DND-41 (cell line): Measurements from ENCODE around the gene UGT1A8.

ENCODE experiments used
- ATAC-seq: fragments of 200-7000 bp; cut with Tn5 transposase; 3 replicates; pipeline ENCODE4 v1.9.1; 2021; ENCODE audit warnings: low read depth; ENCODE audit not compliant: insufficient read depth
- DNase-seq: peaks from one replicate; pipeline ENCODE4 v3.0.0-alpha.2; 2020
- H2AFZ ChIP-seq: 2 replicates; pipeline ENCODE4 v1.6.0; 2012; ENCODE audit warnings: low read depth, low read length
- H3K27ac ChIP-seq: 2 replicates; pipeline ENCODE4 v1.5.1; 2012; ENCODE audit warnings: low read length, inconsistent platforms
- H3K27me3 ChIP-seq: fragments of 200-600 bp; sonication (generic); 2 replicates; pipeline ENCODE4 v1.6.0; 2012; ENCODE audit warnings: low read length, mild to moderate bottlenecking, inconsistent platforms; ENCODE audit not compliant: insufficient read depth, poor library complexity
- H3K36me3 ChIP-seq: 2 replicates; pipeline ENCODE4 v1.5.1; 2012; ENCODE audit warnings: low read length, inconsistent platforms; ENCODE audit not compliant: insufficient read depth
- H3K4me1 ChIP-seq: 2 replicates; pipeline ENCODE4 v1.5.1; 2012; ENCODE audit warnings: mild to moderate bottlenecking, low read length; ENCODE audit not compliant: insufficient read depth
- H3K4me2 ChIP-seq: 2 replicates; pipeline ENCODE4 v1.6.0; 2012; ENCODE audit warnings: mild to moderate bottlenecking, moderate library complexity, low read length, inconsistent platforms; ENCODE audit not compliant: insufficient read depth
- H3K4me3 ChIP-seq, 2 experiments: fragments of 200-600 bp in 1 of 2; shearing (Covaris generic) in 1 of 2; 2 replicates each; pipeline ENCODE4 v1.5.1; 2012 to 2016; ENCODE audit warnings: inconsistent platforms in 2 of 2, low read length in 2 of 2, mild to moderate bottlenecking in 2 of 2, low read depth in 1 of 2, moderate library complexity in 1 of 2
- H3K79me2 ChIP-seq: 2 replicates; pipeline ENCODE4 v1.6.0; 2012; ENCODE audit warnings: low read length, inconsistent platforms; ENCODE audit not compliant: insufficient read depth
- H3K9ac ChIP-seq: 2 replicates; pipeline ENCODE4 v1.6.0; 2012; ENCODE audit warnings: low read depth, mild to moderate bottlenecking, inconsistent platforms, low read length, moderate library complexity
- H3K9me3 ChIP-seq: 2 replicates; pipeline ENCODE4 v1.5.1; 2012; ENCODE audit warnings: low read length, moderate library complexity, mild to moderate bottlenecking, inconsistent platforms; ENCODE audit not compliant: insufficient read depth, severe bottlenecking
- H4K20me1 ChIP-seq: 2 replicates; pipeline ENCODE4 v1.6.0; 2012; ENCODE audit warnings: low read length; ENCODE audit not compliant: insufficient read depth
- CTCF ChIP-seq: IDR thresholded peaks from 2 replicates; pipeline ENCODE4 v1.5.1; 2012; ENCODE audit warnings: borderline replicate concordance, low read length, moderate library complexity, mild to moderate bottlenecking; ENCODE audit not compliant: poor library complexity, severe bottlenecking; ENCODE audit errors: extremely low read depth
- EZH2 ChIP-seq: IDR thresholded peaks from 3 replicates; pipeline ENCODE4 v1.6.1; 2012; ENCODE audit warnings: borderline replicate concordance, low read depth, mild to moderate bottlenecking, moderate library complexity, low read length, inconsistent platforms; ENCODE audit not compliant: severe bottlenecking

The UGT1A8 gene

GRCh38 chr2:233603520-233603919 is 13.9 kb upstream of the UGT1A8 start:
- H2AFZ ChIP-seq, result no peak overlapping the region
- ATAC-seq (no peak), DNase-seq (no peak)
- no peaks in the 10 kb centered on the region for H3K4me1 ChIP-seq
- H3K9me3 ChIP-seq, result no peaks in the 10 kb centered on the region
- no peaks in the 10 kb centered on the region for H4K20me1 ChIP-seq
- H3K79me2 ChIP-seq, result no peaks in the 10 kb centered on the region
- H3K4me3 ChIP-seq, result no peak overlapping the region
- no peak overlapping the region for H3K27ac ChIP-seq
- no peak overlapping the region for H3K4me2 ChIP-seq
- peaks cover 10% of the 10 kb centered on the region for H3K27me3 ChIP-seq
- H3K36me3 ChIP-seq, result no peaks in the 10 kb centered on the region
- H3K9ac ChIP-seq, result no peak overlapping the region
- TF ChIP-seq CTCF (no peak), EZH2 (no peak)

- Histone ChIP-seq H3K9ac (no peak overlapping the region), H3K79me2 (no peaks in the 10 kb centered on the region), H4K20me1 (no peaks in the 10 kb centered on the region), H3K36me3 (no peaks in the 10 kb centered on the region), H3K4me1 (no peaks in the 10 kb centered on the region), H3K4me3 (no peak overlapping the region), H3K4me2 (no peak overlapping the region), H2AFZ (no peak overlapping the region), H3K27ac (no peak overlapping the region), H3K9me3 (no peaks in the 10 kb centered on the region), H3K27me3 (peaks cover 10% of the 10 kb centered on the region)
- DNase-seq (no peak), ATAC-seq (no peak)
- TF ChIP-seq EZH2 (no peak), CTCF (no peak)
These were observed 12.6 kb upstream of the UGT1A8 start for GRCh38 chr2:233604826-233605225.

GRCh38 chr2:233605680-233606079 is 11.8 kb upstream of the UGT1A8 start:
- no peak for ATAC-seq
- Histone ChIP-seq H3K4me2 (no peak overlapping the region), H3K79me2 (no peaks in the 10 kb centered on the region), H3K27ac (no peak overlapping the region), H2AFZ (no peak overlapping the region), H3K36me3 (no peaks in the 10 kb centered on the region), H4K20me1 (no peaks in the 10 kb centered on the region), H3K4me3 (no peak overlapping the region), H3K9ac (no peak overlapping the region), H3K4me1 (no peaks in the 10 kb centered on the region), H3K9me3 (no peaks in the 10 kb centered on the region), H3K27me3 (peaks cover 4% of the 10 kb centered on the region)
- TF ChIP-seq EZH2, result no peak
- TF ChIP-seq CTCF, result no peak
- no peak for DNase-seq

GRCh38 chr2:233611284-233611683 is 6.1 kb upstream of the UGT1A8 start:
- H3K36me3 ChIP-seq, result no peaks in the 10 kb centered on the region
- no peaks in the 10 kb centered on the region for H3K9me3 ChIP-seq
- TF ChIP-seq CTCF (no peak), EZH2 (no peak)
- H2AFZ ChIP-seq, result no peak overlapping the region
- H3K27me3 ChIP-seq, result no peaks in the 10 kb centered on the region
- no peak for ATAC-seq
- H4K20me1 ChIP-seq, result no peaks in the 10 kb centered on the region
- no peak overlapping the region for H3K9ac ChIP-seq
- no peaks in the 10 kb centered on the region for H3K4me1 ChIP-seq
- H3K79me2 ChIP-seq, result no peaks in the 10 kb centered on the region
- no peak overlapping the region for H3K4me2 ChIP-seq
- DNase-seq, result no peak
- no peak overlapping the region for H3K27ac ChIP-seq
- H3K4me3 ChIP-seq, result no peak overlapping the region
